ENCODE measurements around the gene TERB2. TPM values are rescaled to one million over a fixed set of nuclear protein-coding genes. Genes with fewer than 3 reads are reported as not detected.
"Not testable (repeated sequence)": the region's sequence is repeated elsewhere in the genome, so short reads cannot be mapped to it uniquely, and the experiment has no call there.

The TERB2 gene
- total RNA-seq, 1 donor from 2014 or later, result not detected

- H3K4me3 Mint-ChIP-seq, result peak overlapping the region; percentile 44
- POLR2A ChIA-PET, result interaction anchor here (2.8 kb wide), 1 partner anchor 28 kb away, joined by 12 read pairs; no protein-coding TSS in a partner anchor
- peaks cover 27% of the 10 kb centered on the region for H3K4me1 Mint-ChIP-seq
- peaks cover 22% of the 10 kb centered on the region for H3K27me3 Mint-ChIP-seq
- CTCF ChIA-PET, result interaction anchor here (1.5 kb wide), 1 partner anchor 97 kb away, joined by 3 read pairs; no protein-coding TSS in a partner anchor
- no peak overlapping the region for H3K27ac Mint-ChIP-seq
- H3K9me3 Mint-ChIP-seq, result no peaks in the 10 kb centered on the region
- ATAC-seq (ENCODE audit: low read depth) (no peak), DNase-seq (no peak)
- H3K36me3 Mint-ChIP-seq (ENCODE audit: low read depth), result no peaks in the 10 kb centered on the region
- intact Hi-C loops (cut with micrococcal nuclease), result loop anchor here (5.0 to 10.0 kb wide), 3 partner anchors 373 to 594 kb away; partner anchors contain the start of gene CTDSPL2
- TF ChIP-seq CTCF (IDR thresholded peaks at IDR 0.05), result no peak
Measured at GRCh38 chr15:45021348-45021747, 64.9 kb downstream of the TERB2 start.

GRCh38 chr15:45022871-45023658, 66.6 kb downstream of the TERB2 start, which contains the start of gene SORD:
TSS of gene SORD (plus strand) at chr15:45023195. CDS start at chr15:45023284, 89 bp downstream.
- POLR2A ChIA-PET, result interaction anchor here (1.7 to 2.8 kb wide), 2 partner anchors 13 to 26 kb away, joined by 6 to 12 read pairs; no protein-coding TSS in a partner anchor
- Mint-ChIP-seq H3K4me3 (peak within 1 kb of the TSS; percentile 89), H3K36me3 (ENCODE audit: low read depth) (no peaks in the 10 kb centered on the region), H3K27ac (no peak within 1 kb of the TSS), H3K4me1 (peaks cover 27% of the 10 kb centered on the region), H3K27me3 (peaks cover 15% of the 10 kb centered on the region), H3K9me3 (no peaks in the 10 kb centered on the region)
- CTCF ChIA-PET, result interaction anchor here (1.7 kb wide), 2 partner anchors 12 to 15 kb away, joined by 5 to 7 read pairs; no protein-coding TSS in a partner anchor
- intact Hi-C loops (cut with micrococcal nuclease), result loop anchor here (1.0 to 10.0 kb wide), 5 partner anchors 25 to 596 kb away; partner anchors contain the start of gene CTDSPL2
- ATAC-seq (ENCODE audit: low read depth) (peak; percentile 100), DNase-seq (peak; percentile 91)
- TF ChIP-seq CTCF (IDR thresholded peaks at IDR 0.05), result no peak

GRCh38 chr15:45023659-45024225, 67.3 kb downstream of the TERB2 start:
- H3K27ac Mint-ChIP-seq, result no peak overlapping the region
- H3K27me3 Mint-ChIP-seq, result peaks cover 9% of the 10 kb centered on the region
- peaks cover 27% of the 10 kb centered on the region for H3K4me1 Mint-ChIP-seq
- no peak for DNase-seq
- no peak for TF ChIP-seq CTCF (IDR thresholded peaks at IDR 0.05)
- H3K36me3 Mint-ChIP-seq (ENCODE audit: low read depth), result peaks cover 3% of the 10 kb centered on the region
- no peak for ATAC-seq (ENCODE audit: low read depth)
- ChIA-PET CTCF (interaction anchor here (1.7 kb wide), 2 partner anchors 12 to 14 kb away, joined by 5 to 7 read pairs; no protein-coding TSS in a partner anchor), POLR2A (interaction anchor here (1.7 to 2.8 kb wide), 2 partner anchors 12 to 25 kb away, joined by 6 to 12 read pairs; no protein-coding TSS in a partner anchor)
- intact Hi-C loops (cut with micrococcal nuclease), result loop anchor here (1.0 to 10.0 kb wide), 5 partner anchors 25 to 596 kb away; partner anchors contain the start of gene CTDSPL2
- no peaks in the 10 kb centered on the region for H3K9me3 Mint-ChIP-seq
- peak overlapping the region; percentile 89 for H3K4me3 Mint-ChIP-seq

- H3K27ac Mint-ChIP-seq; H3K27me3 Mint-ChIP-seq; DNase-seq; H3K36me3 Mint-ChIP-seq (ENCODE audit: low read depth); H3K4me3 Mint-ChIP-seq; POLR2A ChIA-PET; H3K9me3 Mint-ChIP-seq; ATAC-seq (ENCODE audit: low read depth): not testable (repeated sequence)
- H3K4me1 Mint-ChIP-seq, result peaks cover 27% of the 10 kb centered on the region
- CTCF ChIA-PET, result interaction anchor here (1.7 kb wide), 1 partner anchor 11 kb away, joined by 5 read pairs; no protein-coding TSS in a partner anchor
- intact Hi-C loops (cut with micrococcal nuclease), result loop anchor here (5.0 to 10.0 kb wide), 3 partner anchors 370 to 597 kb away; partner anchors contain the start of gene CTDSPL2
Measured at GRCh38 chr15:45024649-45025048, 68.2 kb downstream of the TERB2 start.

- H3K27ac Mint-ChIP-seq; CTCF ChIA-PET; H3K27me3 Mint-ChIP-seq; H3K9me3 Mint-ChIP-seq; ATAC-seq (ENCODE audit: low read depth); H3K4me3 Mint-ChIP-seq; DNase-seq: not testable (repeated sequence)
- POLR2A ChIA-PET, result interaction anchor here (0.7 kb wide), 1 partner anchor 24 kb away, joined by 6 read pairs; no protein-coding TSS in a partner anchor
- intact Hi-C loops (cut with micrococcal nuclease), result loop anchor here (10.0 kb wide), 2 partner anchors 369 to 429 kb away; no protein-coding TSS in a partner anchor
- peaks cover 11% of the 10 kb centered on the region for H3K36me3 Mint-ChIP-seq (ENCODE audit: low read depth)
- peaks cover 27% of the 10 kb centered on the region for H3K4me1 Mint-ChIP-seq
Measured at GRCh38 chr15:45025627-45026026, 69.1 kb downstream of the TERB2 start.
